GM12864 (cell line): ENCODE results near the gene CPED1.
A peak's percentile ranks its signal among the peaks of the same experiment; 100 is the strongest.

Experiments used
- DNase-seq: peaks from one replicate; pipeline ENCODE4 v3.0.0-alpha.2; 2011; ENCODE audit warnings: low read depth
- H3K4me3 ChIP-seq: 2 replicates; pipeline ENCODE4 v1.5.1; 2011; ENCODE audit warnings: mild to moderate bottlenecking, low read depth, low read length, control low read depth
- TF ChIP-seq, protein P1 (sequence below): IDR thresholded peaks from 2 replicates; pipeline ENCODE4 v1.5.1; 2011; ENCODE audit warnings: low read depth, mild to moderate bottlenecking, moderate library complexity, low read length, control low read depth, inconsistent platforms; ENCODE audit errors: missing control alignments

Gene CPED1

GRCh38 chr7:120947980-120948379 is 40.5 kb upstream of the CPED1 start:
- DNase-seq = no peak
- TF ChIP-seq, protein P1, sequence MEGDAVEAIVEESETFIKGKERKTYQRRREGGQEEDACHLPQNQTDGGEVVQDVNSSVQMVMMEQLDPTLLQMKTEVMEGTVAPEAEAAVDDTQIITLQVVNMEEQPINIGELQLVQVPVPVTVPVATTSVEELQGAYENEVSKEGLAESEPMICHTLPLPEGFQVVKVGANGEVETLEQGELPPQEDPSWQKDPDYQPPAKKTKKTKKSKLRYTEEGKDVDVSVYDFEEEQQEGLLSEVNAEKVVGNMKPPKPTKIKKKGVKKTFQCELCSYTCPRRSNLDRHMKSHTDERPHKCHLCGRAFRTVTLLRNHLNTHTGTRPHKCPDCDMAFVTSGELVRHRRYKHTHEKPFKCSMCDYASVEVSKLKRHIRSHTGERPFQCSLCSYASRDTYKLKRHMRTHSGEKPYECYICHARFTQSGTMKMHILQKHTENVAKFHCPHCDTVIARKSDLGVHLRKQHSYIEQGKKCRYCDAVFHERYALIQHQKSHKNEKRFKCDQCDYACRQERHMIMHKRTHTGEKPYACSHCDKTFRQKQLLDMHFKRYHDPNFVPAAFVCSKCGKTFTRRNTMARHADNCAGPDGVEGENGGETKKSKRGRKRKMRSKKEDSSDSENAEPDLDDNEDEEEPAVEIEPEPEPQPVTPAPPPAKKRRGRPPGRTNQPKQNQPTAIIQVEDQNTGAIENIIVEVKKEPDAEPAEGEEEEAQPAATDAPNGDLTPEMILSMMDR = no peak
- H3K4me3 ChIP-seq = no peak overlapping the region

GRCh38 chr7:120949393-120949911 is 39.1 kb upstream of the CPED1 start:
- peak overlapping the region; percentile 61 for H3K4me3 ChIP-seq
- TF ChIP-seq, protein P1 = no peak
- DNase-seq = no peak

- TF ChIP-seq, protein P1 = no peak
- peak overlapping the region; percentile 61 for H3K4me3 ChIP-seq
- DNase-seq = no peak
Observed at GRCh38 chr7:120949998-120950538, 38.4 kb upstream of the CPED1 start.

DNA sequence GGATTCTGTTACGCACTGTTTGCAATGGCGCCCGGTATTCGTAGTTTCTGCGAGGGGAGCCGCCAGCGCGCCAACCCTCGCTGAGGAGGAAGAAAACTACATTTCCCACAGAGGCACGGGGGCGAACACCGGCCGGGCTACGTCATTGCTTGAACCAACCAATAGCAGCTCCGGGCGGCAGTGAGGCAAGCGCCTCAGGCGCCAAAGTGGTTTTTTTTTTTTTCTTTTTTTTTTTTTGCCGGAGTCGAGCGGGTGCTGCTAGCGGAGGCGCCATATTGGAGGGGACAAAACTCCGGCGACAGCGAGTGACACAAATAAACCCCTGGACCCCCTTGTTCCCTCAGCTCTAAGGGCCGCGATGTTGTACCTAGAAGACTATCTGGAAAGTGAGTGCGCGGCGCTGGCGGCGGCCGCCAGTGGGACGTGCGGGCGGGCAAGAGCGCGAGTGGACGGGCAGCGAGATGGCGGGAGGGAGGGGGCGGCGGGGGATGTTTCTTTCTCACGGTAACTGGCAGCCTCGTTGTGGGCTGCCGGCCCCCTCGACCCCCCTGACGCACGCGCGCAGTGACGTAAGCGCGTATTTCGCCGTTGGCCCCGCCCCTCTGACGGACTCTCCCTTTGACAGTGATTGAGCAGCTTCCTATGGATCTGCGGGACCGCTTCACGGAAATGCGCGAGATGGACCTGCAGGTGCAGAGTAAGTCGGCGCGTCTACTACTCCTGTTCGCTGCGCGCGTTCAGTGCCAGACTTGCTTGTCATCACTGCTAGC is 37.8 kb upstream of the CPED1 start, which contains the start of gene ING3:
ING3 (plus strand) TSS at position 239 of the 770 bp plus-strand sequence; CDS start at position 359, 120 bp downstream.
- TF ChIP-seq, protein P1 = no peak
- peak within 1 kb of the TSS; percentile 72 for H3K4me3 ChIP-seq
- DNase-seq = peak; percentile 97

DNA sequence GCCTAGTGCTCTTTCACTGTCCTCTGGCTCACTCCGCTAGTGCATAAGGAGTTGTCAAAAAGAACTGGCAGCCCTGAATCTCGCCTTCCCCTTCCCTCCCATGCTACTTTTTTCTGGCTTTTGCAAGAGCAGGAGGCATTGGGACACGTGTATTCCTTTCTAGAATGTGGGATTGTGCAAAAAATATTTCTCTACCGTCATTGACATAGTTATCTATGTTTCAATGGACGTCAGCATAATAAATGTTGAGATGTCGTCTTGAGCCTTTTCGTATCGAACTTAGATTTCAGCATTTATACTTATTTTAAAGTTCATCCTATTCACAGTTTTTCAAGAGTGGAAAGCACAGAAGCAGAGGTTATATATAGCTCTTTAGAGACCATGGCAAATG is 37.2 kb upstream of the CPED1 start:
- no peak for DNase-seq
- TF ChIP-seq, protein P1 = no peak
- peak overlapping the region; percentile 72 for H3K4me3 ChIP-seq

- TF ChIP-seq, protein P1 = no peak
- H3K4me3 ChIP-seq = peak overlapping the region; percentile 72
- DNase-seq = no peak
Observed at GRCh38 chr7:120951826-120952225, 36.7 kb upstream of the CPED1 start.
